GM21619 (cell line): ENCODE data around the gene OR10T2.
"Not testable (repeated sequence)": the region's sequence is repeated elsewhere in the genome, so short reads cannot be mapped to it uniquely, and the experiment has no call there.

Experiments
- ATAC-seq: cut with Tn5 transposase; IDR thresholded peaks from one replicate; pipeline ENCODE4 v1.9.1; 2021; ENCODE audit not compliant: unreplicated experiment

Gene OR10T2

DNA sequence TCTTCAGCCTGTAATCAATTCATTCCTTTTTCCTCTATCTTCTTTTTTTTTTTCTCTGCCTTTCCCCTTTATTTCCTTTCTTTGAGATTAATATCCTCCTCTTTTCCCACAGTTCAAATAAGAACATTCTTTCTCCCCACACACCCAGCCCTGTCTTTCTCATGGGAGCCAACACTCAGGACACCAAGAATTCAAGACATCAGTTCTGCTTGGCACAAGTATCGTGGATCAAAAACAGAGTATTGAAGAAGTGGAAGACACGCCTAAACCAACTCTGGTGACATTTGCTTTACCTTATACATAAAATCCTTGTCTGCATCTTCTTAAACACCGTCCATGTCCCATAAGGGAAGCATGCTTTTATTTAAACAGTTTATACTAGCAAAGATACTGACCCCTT, 42.6 kb downstream of the OR10T2 start:
- ATAC-seq, result no peak

- no peak for ATAC-seq
Observed at GRCh38 chr1:158355773-158356285, 43.4 kb downstream of the OR10T2 start.

DNA sequence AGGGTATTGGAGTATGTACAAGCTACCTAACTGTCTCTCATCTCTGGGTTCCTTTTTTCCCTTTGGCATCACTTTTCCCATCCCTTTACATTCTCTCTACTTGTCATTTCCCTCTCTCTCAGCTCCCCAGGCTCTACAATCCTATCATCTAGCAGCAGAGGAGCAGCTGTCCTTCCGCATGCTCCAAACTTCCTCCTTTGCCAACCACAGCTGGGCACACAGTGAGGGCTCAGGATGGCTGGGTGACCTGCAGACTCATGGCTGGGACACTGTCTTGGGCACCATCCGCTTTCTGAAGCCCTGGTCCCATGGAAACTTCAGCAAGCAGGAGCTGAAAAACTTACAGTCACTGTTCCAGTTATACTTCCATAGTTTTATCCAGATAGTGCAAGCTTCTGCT, 45.0 kb downstream of the OR10T2 start:
- no peak for ATAC-seq

GRCh38 chr1:158353303-158354075, 45.8 kb downstream of the OR10T2 start, which contains the start of gene CD1E:
Gene CD1E, plus strand, starts transcription at chr1:158353894. Its CDS starts 95 bp downstream, at chr1:158353989.
- no peak for ATAC-seq

DNA sequence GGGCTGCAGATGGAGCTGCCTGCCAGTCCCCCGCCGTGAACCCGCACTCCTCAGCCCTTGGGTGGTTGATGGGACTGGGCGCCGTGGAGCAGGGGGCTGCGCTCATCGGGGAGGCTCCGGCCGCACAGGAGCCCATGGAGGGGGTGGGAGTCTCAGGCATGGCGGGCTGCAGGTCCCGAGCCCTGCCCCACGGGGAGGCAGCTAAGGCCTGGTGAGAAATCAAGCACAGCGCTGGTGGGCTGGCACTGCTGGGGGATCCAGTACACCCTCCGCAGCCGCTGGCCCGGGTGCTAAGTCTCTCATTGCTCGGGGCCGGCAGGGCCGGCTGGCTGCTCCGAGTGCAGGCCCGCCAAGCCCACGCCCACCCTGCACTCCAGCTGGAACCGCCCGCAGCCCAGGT, 50.3 kb downstream of the OR10T2 start:
- ATAC-seq, result not testable (repeated sequence)
